SK-N-SH (cell line): ENCODE results near the gene ZIC3.

Experiments used
- CTCF ChIP-seq: fragments of 200-600 bp; sonication (generic); IDR thresholded peaks from 2 replicates; pipeline ENCODE4 v1.6.1; 2017; ENCODE audit warnings: antibody characterized with exemption, mild to moderate bottlenecking, moderate library complexity
- EP300 ChIP-seq, 2 experiments: IDR thresholded peaks; 2 replicates each; pipeline versions ENCODE4 v1.4.0 to v1.6.1; 2012; ENCODE audit warnings: borderline replicate concordance in 1 of 2, low read depth in 1 of 2, low read length in 1 of 2
- EZH2phosphoT487 ChIP-seq: fragments of 200-600 bp; sonication (generic); IDR thresholded peaks from 2 replicates; pipeline ENCODE4 v1.6.1; 2017; ENCODE audit warnings: low read depth, mixed run types, mild to moderate bottlenecking, antibody characterized with exemption, moderate library complexity, borderline replicate concordance
- IRF3 ChIP-seq: fragments of 150-350 bp; IDR thresholded peaks from 2 replicates; pipeline ENCODE4 v1.6.1; 2016; ENCODE audit warnings: mild to moderate bottlenecking, low read depth, low read length
- JUND ChIP-seq: IDR thresholded peaks from 2 replicates; pipeline ENCODE4 v1.4.0; 2012
- POLR2AphosphoS5 ChIP-seq: IDR thresholded peaks from 2 replicates; pipeline ENCODE4 v1.6.1; 2012; ENCODE audit warnings: low read depth, low read length
- RAD21 ChIP-seq: IDR thresholded peaks from 2 replicates; pipeline ENCODE4 v1.6.1; 2012; ENCODE audit warnings: mild to moderate bottlenecking, low read length
- RFX5 ChIP-seq: IDR thresholded peaks from 2 replicates; pipeline ENCODE4 v1.6.1; 2012; ENCODE audit warnings: mild to moderate bottlenecking, improper control_type of control experiment, low read length
- SMC3 ChIP-seq: IDR thresholded peaks from 2 replicates; pipeline ENCODE4 v1.6.1; 2012; ENCODE audit warnings: low read depth, low read length, improper control_type of control experiment
- TF ChIP-seq, protein P1 (sequence below): IDR thresholded peaks from 2 replicates; pipeline ENCODE4 v1.4.0; 2012; ENCODE audit warnings: low read depth
- TF ChIP-seq, protein P2 (sequence below): IDR thresholded peaks from 2 replicates; pipeline ENCODE4 v1.4.0; 2012; ENCODE audit warnings: low read depth, borderline replicate concordance

DNA sequence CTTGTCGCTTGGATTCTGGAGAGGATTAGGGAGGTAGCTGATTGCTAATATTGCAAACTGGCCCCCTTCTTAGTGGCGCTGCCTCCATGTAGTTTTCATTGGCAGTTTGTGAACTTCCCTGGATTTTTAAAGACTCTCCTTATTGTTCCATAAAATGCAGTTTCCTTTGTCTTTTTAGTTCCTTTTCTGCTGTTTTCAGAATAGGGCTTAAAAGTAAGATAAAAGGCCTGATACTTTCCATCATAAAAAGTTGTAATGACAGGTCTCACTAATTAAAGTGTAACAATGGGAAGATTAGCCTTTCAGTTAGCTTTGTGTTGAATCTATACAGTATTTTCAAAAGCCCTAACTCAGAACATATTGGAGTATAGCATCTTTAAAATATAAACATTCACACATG lies 21.2 kb downstream of the ZIC3 start:
- TF ChIP-seq EZH2phosphoT487 (no peak), RFX5 (no peak), SMC3 (no peak), RAD21 (no peak), CTCF (no peak), POLR2AphosphoS5 (no peak), EP300 (IDR thresholded peaks at IDR 0.05; ENCODE audit: borderline replicate concordance in 1 of 2, low read depth in 1 of 2, low read length in 1 of 2) (no peak), JUND (no peak), IRF3 (no peak)
- TF ChIP-seq, protein P1, sequence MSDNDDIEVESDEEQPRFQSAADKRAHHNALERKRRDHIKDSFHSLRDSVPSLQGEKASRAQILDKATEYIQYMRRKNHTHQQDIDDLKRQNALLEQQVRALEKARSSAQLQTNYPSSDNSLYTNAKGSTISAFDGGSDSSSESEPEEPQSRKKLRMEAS: no peak
- TF ChIP-seq, protein P2, sequence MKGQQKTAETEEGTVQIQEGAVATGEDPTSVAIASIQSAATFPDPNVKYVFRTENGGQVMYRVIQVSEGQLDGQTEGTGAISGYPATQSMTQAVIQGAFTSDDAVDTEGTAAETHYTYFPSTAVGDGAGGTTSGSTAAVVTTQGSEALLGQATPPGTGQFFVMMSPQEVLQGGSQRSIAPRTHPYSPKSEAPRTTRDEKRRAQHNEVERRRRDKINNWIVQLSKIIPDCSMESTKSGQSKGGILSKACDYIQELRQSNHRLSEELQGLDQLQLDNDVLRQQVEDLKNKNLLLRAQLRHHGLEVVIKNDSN: no peak
